HG03039 (cell line): ENCODE measurements around the gene SLIT3.

Source experiments
- ATAC-seq: cut with Tn5 transposase; IDR thresholded peaks from one replicate; pipeline ENCODE4 v1.9.1; 2021; ENCODE audit warnings: mild to moderate bottlenecking, moderate library complexity; ENCODE audit not compliant: unreplicated experiment

Gene SLIT3

GRCh38 chr5:168790002-168790635 lies 510.8 kb downstream of the SLIT3 start:
- ATAC-seq, result no peak

- ATAC-seq, result no peak
These were observed 512.2 kb downstream of the SLIT3 start for GRCh38 chr5:168788786-168789185.

DNA sequence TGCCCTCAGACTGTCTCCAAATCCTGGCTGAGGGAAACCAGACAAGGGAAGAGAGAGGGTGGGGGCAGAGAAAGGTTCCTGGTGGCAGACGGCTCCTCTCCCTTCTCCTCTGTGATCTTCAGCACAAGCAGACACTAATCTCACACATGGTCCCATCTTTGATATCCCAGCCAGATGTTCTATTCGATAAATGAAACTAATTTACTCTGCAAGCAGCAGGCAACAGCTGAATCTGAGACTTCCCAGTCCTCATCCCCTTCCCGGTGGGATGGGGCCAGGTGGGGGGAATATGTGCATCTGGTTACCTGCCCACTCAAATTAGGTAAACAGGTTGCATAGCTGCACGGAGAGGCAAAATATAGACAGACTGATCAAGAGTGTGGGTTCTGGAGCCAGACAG lies 512.8 kb downstream of the SLIT3 start:
- ATAC-seq, result no peak

- ATAC-seq, result no peak
These were observed 514.8 kb downstream of the SLIT3 start for GRCh38 chr5:168786147-168786546.

DNA sequence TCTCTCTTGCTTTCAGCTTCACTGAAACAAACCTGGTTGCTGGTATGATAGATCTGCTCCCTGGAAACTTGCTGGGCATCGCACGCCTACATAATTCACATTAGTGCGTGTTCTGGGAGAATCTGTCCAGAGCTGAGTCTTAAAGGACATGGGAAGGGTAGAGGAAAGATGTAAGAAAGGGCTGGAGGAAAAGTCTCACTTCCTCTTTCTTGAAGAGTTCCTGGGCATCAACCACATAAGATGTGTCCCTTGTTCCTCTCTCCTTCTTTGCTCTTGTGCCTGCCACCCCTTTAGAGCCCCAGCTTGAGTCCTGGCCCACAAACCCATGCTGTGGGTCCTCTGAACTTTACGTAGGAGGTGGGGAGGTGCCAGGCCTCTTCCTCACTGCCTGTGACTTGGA lies 516.5 kb downstream of the SLIT3 start:
- no peak for ATAC-seq

- ATAC-seq, result no peak
These were observed 518.9 kb downstream of the SLIT3 start for GRCh38 chr5:168781941-168782571.

GRCh38 chr5:168780888-168781287 lies 520.1 kb downstream of the SLIT3 start:
- no peak for ATAC-seq

DNA sequence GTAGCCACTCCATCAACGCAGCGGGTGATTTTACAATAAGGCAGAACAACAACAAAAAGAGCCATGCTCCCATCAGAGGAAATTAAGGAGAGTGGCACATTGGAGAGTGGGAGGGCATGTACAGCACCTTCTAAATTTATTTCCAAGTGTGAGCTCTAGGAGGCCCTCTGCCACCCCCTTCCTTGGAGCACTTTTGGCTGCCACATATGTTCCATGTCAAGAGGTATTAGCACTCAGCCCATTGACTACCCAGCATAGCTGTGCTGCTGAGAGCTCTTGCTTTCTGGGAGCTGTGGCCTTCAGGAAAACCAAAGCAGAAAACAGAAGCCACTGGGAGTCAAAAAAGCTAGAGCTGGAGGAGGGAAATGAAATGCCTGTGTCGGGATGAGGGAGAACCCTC lies 521.6 kb downstream of the SLIT3 start:
- ATAC-seq, result no peak

DNA sequence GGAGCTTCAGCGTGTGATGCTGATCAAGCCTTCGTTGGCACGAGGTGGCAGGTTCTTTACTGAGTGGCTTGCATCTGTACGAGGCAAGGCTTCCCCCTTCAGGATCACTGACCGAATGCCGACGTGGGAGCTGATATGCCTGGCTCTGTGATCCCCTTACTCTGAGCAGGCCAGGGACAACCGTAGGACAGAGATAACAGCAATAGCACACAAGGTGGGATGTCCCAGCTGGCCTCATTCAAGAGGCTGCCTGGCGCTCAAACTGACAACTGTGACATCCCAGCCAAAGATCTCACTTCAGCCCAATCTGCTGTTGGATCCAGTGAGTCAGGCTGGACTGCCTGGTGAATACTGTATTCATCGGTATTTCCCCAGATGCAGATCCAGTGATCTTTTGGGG lies 522.4 kb downstream of the SLIT3 start:
- no peak for ATAC-seq

DNA sequence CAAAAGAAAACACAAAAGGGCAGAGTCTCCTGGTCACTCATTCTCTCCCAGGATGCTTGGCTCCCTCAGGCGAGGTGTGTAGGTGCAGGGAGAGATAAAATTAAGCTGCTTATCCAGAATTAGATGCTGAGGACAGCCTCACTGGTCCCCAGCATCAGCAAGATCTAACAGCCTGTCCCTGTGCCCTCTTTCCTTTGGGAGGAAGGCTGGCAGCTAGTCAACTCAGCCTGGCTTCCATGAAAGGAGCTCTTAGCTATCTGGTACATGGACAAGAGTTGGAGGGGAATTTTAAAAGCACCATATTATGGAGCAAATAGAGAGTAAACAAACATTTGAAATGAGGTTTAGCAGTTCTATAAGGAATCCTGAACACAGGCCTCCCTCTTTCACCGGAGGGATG lies 523.3 kb downstream of the SLIT3 start:
- no peak for ATAC-seq

- ATAC-seq, result no peak
These were observed 524.9 kb downstream of the SLIT3 start for GRCh38 chr5:168776070-168776469.

DNA sequence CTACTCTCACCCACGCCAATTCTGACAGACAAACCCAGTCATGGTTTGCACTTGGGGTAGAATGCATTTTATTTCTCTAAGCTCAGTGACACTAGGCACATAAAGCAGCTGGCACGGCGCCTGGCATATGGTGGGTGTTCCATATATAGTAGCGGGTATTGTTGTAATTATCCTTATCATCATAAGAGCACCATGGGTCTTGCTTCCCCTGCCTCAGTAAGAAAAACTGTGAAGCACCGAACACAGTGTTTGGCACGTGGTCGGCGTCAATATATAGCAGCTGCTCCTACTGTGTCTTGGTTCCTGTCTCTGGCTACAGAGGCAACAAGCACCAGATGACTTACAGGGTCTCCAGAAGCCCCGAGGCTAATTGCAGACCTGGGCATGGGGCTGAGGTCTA lies 527.7 kb downstream of the SLIT3 start:
- ATAC-seq, result no peak

DNA sequence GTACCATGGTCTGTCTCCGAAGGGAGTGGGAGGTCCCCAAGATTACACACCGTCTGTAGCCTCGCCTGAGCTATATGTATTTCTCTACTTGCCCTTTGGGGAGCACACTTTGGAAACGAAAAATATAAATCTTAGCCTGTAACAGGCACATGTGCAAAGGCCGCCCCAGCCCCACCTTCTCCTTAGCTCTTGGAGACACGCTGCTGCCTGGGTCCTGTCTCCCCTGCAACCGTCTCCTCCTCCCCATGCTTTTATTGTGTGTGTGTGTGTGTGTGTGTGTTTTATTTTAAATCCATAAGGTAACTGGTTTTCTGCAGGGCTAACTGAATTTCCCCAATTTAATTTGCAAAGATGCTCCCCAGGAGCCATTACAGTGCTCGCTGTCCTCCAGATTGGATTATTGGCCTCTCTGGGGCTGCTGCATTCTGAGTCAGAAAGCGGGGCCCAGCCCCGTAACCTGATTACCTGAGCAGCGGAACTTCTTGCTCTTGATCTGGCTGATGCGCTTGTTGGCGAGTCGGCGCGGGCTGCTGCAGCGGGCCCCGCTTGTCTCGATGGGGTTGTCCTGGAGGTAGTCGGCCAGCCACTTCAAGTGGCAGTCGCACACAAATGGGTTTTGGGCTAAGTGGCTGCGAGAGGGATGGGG lies 528.5 kb downstream of the SLIT3 start:
- no peak for ATAC-seq

GRCh38 chr5:168771678-168772077 lies 529.3 kb downstream of the SLIT3 start:
- no peak for ATAC-seq

- ATAC-seq, result no peak
These were observed 529.9 kb downstream of the SLIT3 start for GRCh38 chr5:168770996-168771395.

DNA sequence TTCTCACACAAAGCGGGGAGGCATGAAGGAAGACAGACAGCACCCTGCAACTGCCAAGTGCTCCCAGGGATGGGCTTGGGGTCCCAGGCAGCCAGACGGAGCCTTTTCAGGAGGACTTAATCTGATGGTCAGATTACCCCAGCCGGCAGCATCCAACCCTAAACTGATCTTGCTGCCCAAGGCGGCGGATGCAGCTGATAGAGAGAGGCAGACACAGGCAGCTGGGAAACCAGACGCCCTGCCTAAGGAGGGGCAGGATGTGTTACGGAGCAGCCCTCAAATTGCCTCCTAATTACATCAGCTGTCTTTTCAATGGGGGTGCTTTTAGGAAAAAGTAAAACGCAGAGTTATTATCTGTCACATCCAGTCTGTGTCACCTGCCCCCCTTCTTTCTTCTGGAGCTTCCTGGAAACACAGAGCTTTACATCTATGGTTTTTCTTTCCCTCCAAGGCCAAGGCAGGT lies 530.9 kb downstream of the SLIT3 start:
- ATAC-seq, result no peak

- no peak for ATAC-seq
These were observed 532.8 kb downstream of the SLIT3 start for GRCh38 chr5:168768172-168768571.

GRCh38 chr5:168766426-168766700 lies 534.6 kb downstream of the SLIT3 start:
- no peak for ATAC-seq

DNA sequence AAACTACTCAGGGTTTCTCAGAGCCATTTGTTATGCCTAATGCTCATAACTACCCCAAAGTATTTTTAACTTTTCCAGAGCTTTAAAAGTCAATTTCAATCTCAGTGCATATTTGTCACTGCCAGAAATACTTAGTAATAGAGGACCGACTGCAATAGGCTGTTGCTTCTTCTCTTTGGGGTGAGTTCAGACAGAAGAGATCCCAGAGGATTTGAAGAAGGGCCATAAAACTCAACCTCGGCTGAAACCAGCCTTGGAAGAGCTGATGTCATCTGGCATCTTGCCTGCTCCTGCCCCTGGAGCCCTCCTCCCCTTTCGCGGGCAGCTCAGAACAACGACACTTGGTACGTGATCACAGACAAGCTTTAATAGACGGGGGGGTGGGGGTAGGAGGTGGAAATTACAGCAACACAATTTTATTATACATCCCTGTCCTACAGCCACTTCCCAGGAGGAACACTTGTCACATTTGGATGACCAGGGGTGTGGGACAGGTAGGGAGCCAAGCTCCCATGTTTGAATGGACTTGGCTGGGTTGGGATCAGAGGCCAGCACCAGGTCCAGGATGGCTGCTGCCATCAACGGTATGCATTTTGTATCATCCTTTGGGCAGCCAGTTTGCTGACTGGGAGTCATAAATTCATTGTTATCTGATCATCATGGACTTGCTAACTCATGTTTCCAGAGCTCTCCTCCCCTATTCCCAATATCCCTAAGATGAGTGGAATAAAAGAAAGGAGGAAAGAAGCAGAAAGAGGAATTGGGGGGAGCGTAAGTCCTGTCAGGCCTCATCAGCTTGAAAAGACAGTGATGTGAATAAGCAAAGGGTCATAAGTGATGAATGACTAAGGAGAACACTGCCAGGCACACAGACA lies 535.2 kb downstream of the SLIT3 start:
- ATAC-seq, result no peak

GRCh38 chr5:168765086-168765550 lies 535.8 kb downstream of the SLIT3 start:
- ATAC-seq, result no peak
